Tibial artery (tissue), 4 donors: Measurements from ENCODE around the gene CYB5A.
"Not testable (repeated sequence)": the region's sequence is repeated elsewhere in the genome, so short reads cannot be mapped to it uniquely, and the experiment has no call there.

Source experiments
- DNase-seq, 2 donors: peaks; one replicate each; pipeline ENCODE4 v3.0.0-alpha.2; 2019
- H3K27ac ChIP-seq, 2 donors: fragments of 200-600 bp; sonication (generic) in 1 of 2; 1 replicate in 1 of 2; 2 replicates in 1 of 2; pipeline ENCODE4 v1.5.1; 2018 to 2019; ENCODE audit warnings: mild to moderate bottlenecking in 1 of 2
- H3K27me3 ChIP-seq, 2 donors: fragments of 200-600 bp; sonication (generic) in 1 of 2; one replicate each; pipeline versions ENCODE4 v1.5.1 to v1.6.0; 2016 to 2019
- H3K36me3 ChIP-seq, 3 donors: fragments of 200-600 bp; sonication (generic) in 2 of 3; one replicate each; pipeline ENCODE4 v1.5.1; 2016 to 2019; ENCODE audit warnings: mild to moderate bottlenecking in 2 of 3
- H3K4me1 ChIP-seq, 4 donors: fragments of 200-600 bp; sonication (generic) in 2 of 4; 1 replicate in 3 of 4; 2 replicates in 1 of 4; pipeline ENCODE4 v1.5.1; 2016 to 2019
- H3K4me3 ChIP-seq, 2 donors: fragments of 200-600 bp; sonication (generic) in 1 of 2; 1 replicate in 1 of 2; 2 replicates in 1 of 2; pipeline ENCODE4 v1.5.1; 2018 to 2019; ENCODE audit warnings: mild to moderate bottlenecking in 2 of 2
- H3K9me3 ChIP-seq, 3 donors: fragments of 200-600 bp; sonication (generic) in 1 of 3; one replicate each; pipeline ENCODE4 v1.5.1; 2016 to 2019
- CTCF ChIP-seq, 2 experiments: fragments of 200-600 bp in 1 of 2; fragments of 450-650 bp in 1 of 2; IDR thresholded peaks; one replicate each; pipeline ENCODE4 v1.5.1; 2017 to 2019; ENCODE audit warnings: antibody characterized with exemption in 2 of 2, mild to moderate bottlenecking in 1 of 2, moderate library complexity in 1 of 2
- intact Hi-C: fragments of 100-400 bp; cut with DNase I; formaldehyde crosslinking; loops from one replicate; pipeline ENCODE4 v1.15.0; 2023; ENCODE audit warnings: low total_unique reads

The CYB5A gene

DNA sequence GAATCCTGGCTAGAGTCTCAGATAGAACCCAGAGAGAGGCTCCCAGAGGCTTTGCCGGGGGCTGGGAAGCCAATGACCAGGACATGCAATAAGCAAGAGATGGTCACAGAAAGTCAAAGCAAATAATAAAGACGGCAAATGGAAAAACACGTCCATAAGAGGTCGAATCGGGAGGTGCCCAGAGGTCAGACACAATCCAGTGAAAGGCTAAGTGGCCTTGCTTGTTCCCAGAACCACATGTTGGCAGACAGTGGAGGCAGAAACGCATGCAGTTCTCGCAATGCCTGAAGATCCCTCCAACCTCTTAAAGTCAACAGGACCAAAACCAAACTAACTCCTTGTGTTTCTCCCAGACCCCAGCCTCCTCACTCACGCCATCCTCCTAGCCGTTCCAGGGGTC is 3.0 kb downstream of the CYB5A start:
- no peak for DNase-seq
- Histone ChIP-seq H3K9me3 (no peaks in the 10 kb centered on the region), H3K27me3 (no peaks in the 10 kb centered on the region), H3K27ac (peak overlapping the region in 1 of 2 donors; percentile 41), H3K4me3 (no peak overlapping the region), H3K36me3 (no peaks in the 10 kb centered on the region), H3K4me1 (peaks cover 0 to 44% (median 29%) of the 10 kb centered on the region in 4 donors)
- intact Hi-C loops, result no loop called here
- no peak for TF ChIP-seq CTCF (IDR thresholded peaks at IDR 0.05)

- no peak for DNase-seq
- TF ChIP-seq CTCF (IDR thresholded peaks at IDR 0.05), result no peak
- Histone ChIP-seq H3K36me3 (no peaks in the 10 kb centered on the region), H3K9me3 (no peaks in the 10 kb centered on the region), H3K27me3 (no peaks in the 10 kb centered on the region), H3K4me1 (peaks cover 0 to 47% (median 31%) of the 10 kb centered on the region in 4 donors), H3K4me3 (no peak overlapping the region), H3K27ac (peak overlapping the region in 1 of 2 donors; percentile 41)
- intact Hi-C loops, result no loop called here
Measured at GRCh38 chr18:74288041-74288440, 3.7 kb downstream of the CYB5A start.

DNA sequence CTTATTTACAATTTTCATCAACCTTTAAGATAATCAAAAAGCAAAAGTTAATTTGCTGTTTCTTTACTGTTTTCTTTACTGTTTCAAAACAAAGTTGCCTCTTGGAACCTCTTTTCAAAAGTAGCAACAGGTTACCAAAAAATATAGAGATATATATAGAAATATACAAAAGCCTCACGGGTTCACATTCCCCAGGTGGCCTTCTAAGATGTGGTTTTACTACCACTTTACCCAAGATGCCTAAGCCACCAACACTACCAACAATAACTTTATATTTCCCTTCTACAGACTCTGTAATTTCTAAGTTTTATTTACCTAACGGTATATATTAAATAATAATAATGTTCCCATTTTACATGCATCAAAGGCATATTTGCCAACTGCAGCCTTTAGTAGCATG is 4.9 kb downstream of the CYB5A start:
- intact Hi-C loops, result no loop called here

DNA sequence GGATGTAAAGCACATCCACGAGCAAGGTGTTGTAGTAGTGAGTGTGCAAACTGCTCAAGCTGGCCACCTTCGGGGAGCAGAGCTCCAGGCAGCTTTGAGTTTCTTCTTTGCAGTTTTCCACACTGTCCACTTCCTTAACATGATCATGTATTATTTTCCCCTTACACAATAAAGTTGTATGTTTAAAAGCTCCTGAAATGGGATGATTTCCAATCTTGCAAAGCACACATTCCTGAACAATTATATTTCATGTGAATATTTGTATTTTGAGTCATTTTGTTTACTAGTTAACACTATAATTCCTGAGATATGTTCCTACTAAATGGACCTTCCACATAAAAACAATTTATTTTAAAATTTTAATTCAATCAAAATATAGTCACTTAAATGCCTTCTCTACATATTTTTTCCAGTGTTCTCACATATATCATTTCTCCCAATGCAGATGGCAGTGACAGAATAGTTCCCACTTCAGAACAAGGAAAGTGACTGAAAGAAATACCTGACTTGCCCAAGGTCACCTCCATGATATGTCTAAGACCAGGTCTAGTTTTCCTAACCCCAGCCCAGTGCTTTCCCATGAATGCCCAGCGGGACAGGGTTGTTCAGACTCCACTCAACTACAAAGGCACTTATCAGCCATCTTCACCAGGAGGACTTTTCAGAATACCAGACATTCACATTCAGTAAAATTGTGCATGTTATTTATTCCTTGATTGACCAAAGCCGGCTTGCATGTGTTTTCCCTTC is 5.5 kb downstream of the CYB5A start:
- intact Hi-C loops, result no loop called here
- TF ChIP-seq CTCF (IDR thresholded peaks at IDR 0.05), result no peak
- no peak for DNase-seq
- Histone ChIP-seq H3K27ac (no peak overlapping the region), H3K9me3 (no peaks in the 10 kb centered on the region), H3K4me3 (no peak overlapping the region), H3K36me3 (no peaks in the 10 kb centered on the region), H3K4me1 (peaks cover 0 to 56% (median 30%) of the 10 kb centered on the region in 4 donors), H3K27me3 (no peaks in the 10 kb centered on the region)

More for the DNA sequence above, 4.9 kb downstream of the CYB5A start:
- no peak overlapping the region for H3K4me3 ChIP-seq
- no peaks in the 10 kb centered on the region for H3K36me3 ChIP-seq
- H3K4me1 ChIP-seq, result peaks cover 0 to 54% (median 31%) of the 10 kb centered on the region in 4 donors
- DNase-seq, result no peak
- H3K27me3 ChIP-seq, result no peaks in the 10 kb centered on the region
- H3K27ac ChIP-seq, result no peak overlapping the region
- no peak for TF ChIP-seq CTCF (IDR thresholded peaks at IDR 0.05)
- no peaks in the 10 kb centered on the region for H3K9me3 ChIP-seq

- H3K4me3 ChIP-seq, H3K36me3 ChIP-seq, H3K27me3 ChIP-seq, H3K27ac ChIP-seq, intact Hi-C loops, DNase-seq, H3K9me3 ChIP-seq: not testable (repeated sequence)
- H3K4me1 ChIP-seq, result peaks cover 0 to 51% (median 23%) of the 10 kb centered on the region in 4 donors
Measured at GRCh38 chr18:74285583-74285982, 6.2 kb downstream of the CYB5A start.

DNA sequence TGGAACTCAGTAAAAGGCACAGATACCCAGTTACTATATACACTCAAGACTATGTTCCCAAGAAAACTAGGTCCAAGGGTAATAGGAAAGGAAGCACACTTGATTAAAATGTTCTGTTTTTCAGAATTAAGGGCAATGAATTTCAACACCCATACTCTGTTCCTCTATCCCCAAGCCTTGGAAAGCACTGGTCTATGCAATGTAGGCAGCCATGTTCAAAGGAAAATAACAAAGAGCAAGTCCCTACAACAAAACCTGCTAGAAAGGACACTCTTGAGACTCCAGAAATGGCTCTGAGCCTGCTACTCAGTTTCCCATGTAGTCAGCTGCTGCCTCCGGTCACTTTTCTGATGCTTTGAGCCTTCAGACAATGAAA is 6.8 kb downstream of the CYB5A start:
- Histone ChIP-seq H3K27me3 (no peaks in the 10 kb centered on the region), H3K36me3 (no peaks in the 10 kb centered on the region), H3K4me3 (no peak overlapping the region), H3K9me3 (no peaks in the 10 kb centered on the region), H3K4me1 (peaks cover 0 to 45% (median 20%) of the 10 kb centered on the region in 4 donors), H3K27ac (peak overlapping the region; percentile 11 to 16)
- no peak for TF ChIP-seq CTCF (IDR thresholded peaks at IDR 0.05)
- intact Hi-C loops, result no loop called here
- no peak for DNase-seq
